ENCODE measurements around the gene LRRK1.

DNA sequence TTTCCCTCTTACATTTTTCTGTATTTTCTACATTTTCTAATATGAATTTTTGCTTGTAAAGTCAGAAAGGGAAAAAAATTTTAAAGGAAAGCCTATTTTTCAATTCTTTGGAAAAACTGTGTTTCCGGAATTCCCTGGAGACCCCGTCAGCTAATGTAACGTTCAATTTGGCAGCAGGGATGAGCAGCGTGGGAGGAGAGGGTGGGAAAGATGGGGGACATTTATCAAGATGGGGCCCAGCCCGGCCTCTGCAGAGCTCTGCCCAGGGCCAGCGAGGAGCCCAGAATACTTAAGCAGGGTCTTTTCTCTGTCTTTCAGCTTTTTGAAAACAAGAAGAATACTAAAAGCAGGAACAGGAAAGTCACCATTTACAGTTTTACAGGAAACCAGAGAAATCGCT lies 129.0 kb downstream of the LRRK1 start:
- TF ChIP-seq, protein P1, sequence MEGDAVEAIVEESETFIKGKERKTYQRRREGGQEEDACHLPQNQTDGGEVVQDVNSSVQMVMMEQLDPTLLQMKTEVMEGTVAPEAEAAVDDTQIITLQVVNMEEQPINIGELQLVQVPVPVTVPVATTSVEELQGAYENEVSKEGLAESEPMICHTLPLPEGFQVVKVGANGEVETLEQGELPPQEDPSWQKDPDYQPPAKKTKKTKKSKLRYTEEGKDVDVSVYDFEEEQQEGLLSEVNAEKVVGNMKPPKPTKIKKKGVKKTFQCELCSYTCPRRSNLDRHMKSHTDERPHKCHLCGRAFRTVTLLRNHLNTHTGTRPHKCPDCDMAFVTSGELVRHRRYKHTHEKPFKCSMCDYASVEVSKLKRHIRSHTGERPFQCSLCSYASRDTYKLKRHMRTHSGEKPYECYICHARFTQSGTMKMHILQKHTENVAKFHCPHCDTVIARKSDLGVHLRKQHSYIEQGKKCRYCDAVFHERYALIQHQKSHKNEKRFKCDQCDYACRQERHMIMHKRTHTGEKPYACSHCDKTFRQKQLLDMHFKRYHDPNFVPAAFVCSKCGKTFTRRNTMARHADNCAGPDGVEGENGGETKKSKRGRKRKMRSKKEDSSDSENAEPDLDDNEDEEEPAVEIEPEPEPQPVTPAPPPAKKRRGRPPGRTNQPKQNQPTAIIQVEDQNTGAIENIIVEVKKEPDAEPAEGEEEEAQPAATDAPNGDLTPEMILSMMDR (IDR thresholded peaks at IDR 0.05): no peak
- TF ChIP-seq SP1 (CRISPR knock-in tag; conservative IDR thresholded peaks at IDR 0.05) (no peak), ETV6 (CRISPR knock-in tag; IDR thresholded peaks at IDR 0.05) (no peak), FOXK1 (CRISPR knock-in tag; IDR thresholded peaks at IDR 0.05) (no peak), NFYB (CRISPR knock-in tag; conservative IDR thresholded peaks at IDR 0.05; ENCODE audit: low read depth) (no peak), KAT7 (CRISPR knock-in tag; IDR thresholded peaks at IDR 0.05; ENCODE audit: borderline replicate concordance) (no peak), ELF4 (CRISPR knock-in tag; IDR thresholded peaks at IDR 0.05; ENCODE audit: low read depth) (no peak)
- TF ChIP-seq, protein P2, sequence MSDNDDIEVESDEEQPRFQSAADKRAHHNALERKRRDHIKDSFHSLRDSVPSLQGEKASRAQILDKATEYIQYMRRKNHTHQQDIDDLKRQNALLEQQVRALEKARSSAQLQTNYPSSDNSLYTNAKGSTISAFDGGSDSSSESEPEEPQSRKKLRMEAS (CRISPR knock-in tag; IDR thresholded peaks at IDR 0.05): no peak

Data from WTC11 (cell line).